HFF-Myc (cell line): ENCODE results near the gene PRKCB.

Experiments
- DNase-seq: peaks from one replicate; pipeline ENCODE4 v3.0.0-alpha.2; 2011; ENCODE audit warnings: low read depth; ENCODE audit errors: extremely low read depth
- H3K4me3 ChIP-seq: replicated peaks from 2 replicates; pipeline ENCODE4 v1.5.1; 2011; ENCODE audit warnings: low read depth, mild to moderate bottlenecking, control low read depth, low read length
- CTCF ChIP-seq: IDR thresholded peaks from 2 replicates; pipeline ENCODE4 v1.5.1; 2012; ENCODE audit warnings: mild to moderate bottlenecking, low read depth, low read length, control low read depth; ENCODE audit errors: missing control alignments

PRKCB gene

GRCh38 chr16:23861874-23862273 lies 26.1 kb downstream of the PRKCB start:
- H3K4me3 ChIP-seq = no peak overlapping the region
- TF ChIP-seq CTCF = no peak
- no peak for DNase-seq

GRCh38 chr16:23862556-23862955 lies 26.8 kb downstream of the PRKCB start:
- TF ChIP-seq CTCF = no peak
- no peak overlapping the region for H3K4me3 ChIP-seq

GRCh38 chr16:23863511-23864422 lies 28.0 kb downstream of the PRKCB start:
- no peak overlapping the region for H3K4me3 ChIP-seq
- no peak for DNase-seq
- no peak for TF ChIP-seq CTCF

More at GRCh38 chr16:23862556-23862955, 26.8 kb downstream of the PRKCB start:
- no peak for DNase-seq

GRCh38 chr16:23865853-23866252 lies 30.1 kb downstream of the PRKCB start:
- H3K4me3 ChIP-seq = no peak overlapping the region
- no peak for TF ChIP-seq CTCF
- DNase-seq = no peak

- no peak overlapping the region for H3K4me3 ChIP-seq
- DNase-seq = no peak
- TF ChIP-seq CTCF = no peak
These were observed 30.8 kb downstream of the PRKCB start for GRCh38 chr16:23866621-23867020.

- no peak for TF ChIP-seq CTCF
- DNase-seq = no peak
- no peak overlapping the region for H3K4me3 ChIP-seq
These were observed 31.8 kb downstream of the PRKCB start for GRCh38 chr16:23867566-23867965.
